ENCODE results near the gene TBC1D14. TPM values are rescaled to one million over a fixed set of nuclear protein-coding genes. Genes with fewer than 3 reads are reported as not detected.

TBC1D14 gene
- total and polyA plus RNA-seq, 2 of the 4 experiments (the other 2 are of a cell fraction), result 31.7 to 40.7 TPM

- no peak overlapping the region for H2AK5ac ChIP-seq (ENCODE audit: low read depth, low read length)
- no peak overlapping the region for H3K4ac ChIP-seq (ENCODE audit: low read depth, low read length)
- intact Hi-C loops (cut with micrococcal nuclease), result no loop called here
- ChIA-PET POLR2A (ENCODE audit: unreplicated experiment) (no interaction called here), CTCF (no interaction called here)
- no peak overlapping the region for H3K18ac ChIP-seq (ENCODE audit: low read depth, low read length)
- H4K91ac ChIP-seq (ENCODE audit: insufficient read depth, low read depth, low read length), result no peak overlapping the region
- no peaks in the 10 kb centered on the region for H3K9me3 ChIP-seq (ENCODE audit: control insufficient read depth, insufficient read depth, low read length)
- peaks cover 19 to 49% of the 10 kb centered on the region in 2 experiments for H3K79me1 ChIP-seq (ENCODE audit: low read depth in 1 of 2, low read length in 2 of 2)
- H4K5ac ChIP-seq (ENCODE audit: low read depth, low read length), result no peak overlapping the region
- peaks cover 43% of the 10 kb centered on the region for H3K36me3 ChIP-seq (ENCODE audit: control insufficient read depth, insufficient read depth, low read length)
- no peak overlapping the region for H3K14ac ChIP-seq (replicated peaks; ENCODE audit: low read depth, low read length)
- H2BK15ac ChIP-seq (ENCODE audit: low read depth, low read length), result no peak overlapping the region
- H3K23ac ChIP-seq (ENCODE audit: low read depth, low read length), result no peak overlapping the region
- no peaks in the 10 kb centered on the region for H3K27me3 ChIP-seq (ENCODE audit: control insufficient read depth, insufficient read depth, low read length)
- peaks cover 23% of the 10 kb centered on the region for H3K9me1 ChIP-seq (ENCODE audit: insufficient read depth, low read length)
- no peak overlapping the region for H3K4me3 ChIP-seq (ENCODE audit: insufficient read depth, low read depth, low read length)
- no peak overlapping the region for H2BK120ac ChIP-seq (ENCODE audit: low read depth, low read length)
- no peak overlapping the region for H3K27ac ChIP-seq (ENCODE audit: insufficient read depth, low read length)
- no peak overlapping the region for H2BK5ac ChIP-seq (ENCODE audit: low read depth, low read length, poor library complexity, severe bottlenecking)
- H4K20me1 ChIP-seq (ENCODE audit: insufficient read depth, low read length), result no peaks in the 10 kb centered on the region
- ATAC-seq (ENCODE audit: low read depth) (no peak), DNase-seq (no peak)
- H4K8ac ChIP-seq (ENCODE audit: low read depth in 2 of 2, low read length in 2 of 2), result no peak overlapping the region
- H3K4me1 ChIP-seq (ENCODE audit: control insufficient read depth, insufficient read depth, low read length), result peaks cover 8% of the 10 kb centered on the region
- H2BK20ac ChIP-seq (ENCODE audit: low read depth, low read length), result no peak overlapping the region
- BruUV-seq (replicated peaks), result no TSS peak
- no peak overlapping the region for H3K4me2 ChIP-seq (ENCODE audit: low read depth, low read length)
- H3K56ac ChIP-seq (ENCODE audit: extremely low read depth, insufficient read depth, low read length), result no peak overlapping the region
- TF ChIP-seq ELK1 (IDR thresholded peaks at IDR 0.05; ENCODE audit: borderline replicate concordance, low read depth, low read length), result no peak
- TF ChIP-seq USF2 (IDR thresholded peaks at IDR 0.05; ENCODE audit: low read depth, low read length), result no peak
- WGBS, 2 experiments (ENCODE audit: extremely low coverage in 2 of 2, insufficient read length in 1 of 2), result 95% methylated on average over 8 of the region's 9 CpGs; no CpG with 5 or more reads in 1 of the 2 experiments
- H3K9ac ChIP-seq (ENCODE audit: low read depth, low read length), result no peak overlapping the region
- H2AFZ ChIP-seq (replicated peaks; ENCODE audit: low read length, poor library complexity), result no peak overlapping the region
- in situ Hi-C loops (cut with MboI; ENCODE audit: low sequenced_read_pairs), result no loop called here
- dilution Hi-C loops (cut with HindIII; ENCODE audit: low sequenced_read_pairs, unreplicated experiment), result no loop called here
- no peak overlapping the region for H2AK9ac ChIP-seq (replicated peaks; ENCODE audit: low read depth, low read length, poor library complexity)
These were observed 108.7 kb downstream of the TBC1D14 start for GRCh38 chr4:7018281-7018680.
